ENCODE data around the gene DNTTIP2. TPM values are rescaled to one million over a fixed set of nuclear protein-coding genes. Genes with fewer than 3 reads are reported as not detected.

Gene DNTTIP2
- polyA plus RNA-seq, 2 of the 4 experiments (the other 2 are of a cell fraction) = 41.5 to 42.0 TPM

DNA sequence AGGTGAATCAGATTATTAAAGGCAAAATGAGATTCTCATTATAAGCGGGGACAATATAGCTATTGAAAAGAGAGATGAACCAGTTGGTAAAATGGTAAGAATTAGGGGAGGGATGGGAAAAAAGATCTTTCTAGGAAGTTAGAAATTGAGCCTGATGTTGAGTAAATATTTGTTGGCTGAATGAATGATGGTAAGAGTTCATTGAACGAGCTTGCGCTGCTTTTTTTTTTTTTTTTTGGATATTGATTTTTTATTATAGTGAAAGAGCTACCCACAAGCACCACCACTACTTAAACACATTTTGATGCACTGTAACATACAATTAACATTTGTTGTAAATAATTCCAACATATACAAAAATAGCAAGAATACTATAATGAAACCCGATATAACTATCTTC is 31.3 kb upstream of the DNTTIP2 start:
- CTCF ChIA-PET = interaction anchor here (0.7 to 2.1 kb wide), 21 partner anchors 9 to 129 kb away, joined by 3 to 15 read pairs (median 4); no protein-coding TSS in a partner anchor
- Histone ChIP-seq H3K4me1 (peaks cover 5% of the 10 kb centered on the region), H3K4me3 (no peak overlapping the region), H3K27ac (peak overlapping the region; percentile 83 to 100), H3K4me2 (peak overlapping the region; percentile 68), H3K9me3 (0 out of 3 replicates have a peak, but pooled peaks cover 4% of the 10 kb centered on the region)
- FAIRE-seq = no peak
- ATAC-seq = no peak
- DNase-seq (ENCODE audit: low read depth in 1 of 2, low spot score in 1 of 2) = no peak
- POLR2A ChIA-PET = interaction anchor here (0.6 to 2.7 kb wide), 3 partner anchors 30 to 1078 kb away, joined by 3 to 11 read pairs (median 4); no protein-coding TSS in a partner anchor
- TF ChIP-seq CEBPB (IDR thresholded peaks at IDR 0.05) (no peak), SMC3 (IDR thresholded peaks at IDR 0.05) (no peak), HOXA7 (CRISPR knock-in tag; IDR thresholded peaks at IDR 0.05) (no peak), KDM1A (IDR thresholded peaks at IDR 0.05; ENCODE audit: low read depth) (no peak), ZC3H11A (IDR thresholded peaks at IDR 0.05) (no peak), ATOH8 (CRISPR knock-in tag; IDR thresholded peaks at IDR 0.05; ENCODE audit: low read depth) (no peak), CBX2 (IDR thresholded peaks at IDR 0.05; ENCODE audit: borderline replicate concordance, low read depth) (no peak), SREBF2 (IDR thresholded peaks at IDR 0.05) (no peak), ESRRA (IDR thresholded peaks at IDR 0.05; ENCODE audit: borderline replicate concordance, low read length) (no peak), PHF8 (IDR thresholded peaks at IDR 0.05; ENCODE audit: borderline replicate concordance, low read depth) (no peak), HDAC2 (IDR thresholded peaks at IDR 0.05) (no peak), CHD2 (IDR thresholded peaks at IDR 0.05; ENCODE audit: low read length, partially characterized antibody) (no peak), FOXS1 (CRISPR knock-in tag; IDR thresholded peaks at IDR 0.05) (no peak), JUN (IDR thresholded peaks at IDR 0.05) (no peak), NR3C1 (IDR thresholded peaks at IDR 0.05) (no peak), NPAS2 (CRISPR knock-in tag; IDR thresholded peaks at IDR 0.05; ENCODE audit: borderline replicate concordance) (no peak), BHLHE40 (IDR thresholded peaks at IDR 0.05; ENCODE audit: low read depth, low read length) (no peak)
- TF ChIP-seq, protein P1, sequence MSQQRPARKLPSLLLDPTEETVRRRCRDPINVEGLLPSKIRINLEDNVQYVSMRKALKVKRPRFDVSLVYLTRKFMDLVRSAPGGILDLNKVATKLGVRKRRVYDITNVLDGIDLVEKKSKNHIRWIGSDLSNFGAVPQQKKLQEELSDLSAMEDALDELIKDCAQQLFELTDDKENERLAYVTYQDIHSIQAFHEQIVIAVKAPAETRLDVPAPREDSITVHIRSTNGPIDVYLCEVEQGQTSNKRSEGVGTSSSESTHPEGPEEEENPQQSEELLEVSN (IDR thresholded peaks at IDR 0.05; ENCODE audit: borderline replicate concordance, low read depth) = no peak
- TF ChIP-seq, protein P2, sequence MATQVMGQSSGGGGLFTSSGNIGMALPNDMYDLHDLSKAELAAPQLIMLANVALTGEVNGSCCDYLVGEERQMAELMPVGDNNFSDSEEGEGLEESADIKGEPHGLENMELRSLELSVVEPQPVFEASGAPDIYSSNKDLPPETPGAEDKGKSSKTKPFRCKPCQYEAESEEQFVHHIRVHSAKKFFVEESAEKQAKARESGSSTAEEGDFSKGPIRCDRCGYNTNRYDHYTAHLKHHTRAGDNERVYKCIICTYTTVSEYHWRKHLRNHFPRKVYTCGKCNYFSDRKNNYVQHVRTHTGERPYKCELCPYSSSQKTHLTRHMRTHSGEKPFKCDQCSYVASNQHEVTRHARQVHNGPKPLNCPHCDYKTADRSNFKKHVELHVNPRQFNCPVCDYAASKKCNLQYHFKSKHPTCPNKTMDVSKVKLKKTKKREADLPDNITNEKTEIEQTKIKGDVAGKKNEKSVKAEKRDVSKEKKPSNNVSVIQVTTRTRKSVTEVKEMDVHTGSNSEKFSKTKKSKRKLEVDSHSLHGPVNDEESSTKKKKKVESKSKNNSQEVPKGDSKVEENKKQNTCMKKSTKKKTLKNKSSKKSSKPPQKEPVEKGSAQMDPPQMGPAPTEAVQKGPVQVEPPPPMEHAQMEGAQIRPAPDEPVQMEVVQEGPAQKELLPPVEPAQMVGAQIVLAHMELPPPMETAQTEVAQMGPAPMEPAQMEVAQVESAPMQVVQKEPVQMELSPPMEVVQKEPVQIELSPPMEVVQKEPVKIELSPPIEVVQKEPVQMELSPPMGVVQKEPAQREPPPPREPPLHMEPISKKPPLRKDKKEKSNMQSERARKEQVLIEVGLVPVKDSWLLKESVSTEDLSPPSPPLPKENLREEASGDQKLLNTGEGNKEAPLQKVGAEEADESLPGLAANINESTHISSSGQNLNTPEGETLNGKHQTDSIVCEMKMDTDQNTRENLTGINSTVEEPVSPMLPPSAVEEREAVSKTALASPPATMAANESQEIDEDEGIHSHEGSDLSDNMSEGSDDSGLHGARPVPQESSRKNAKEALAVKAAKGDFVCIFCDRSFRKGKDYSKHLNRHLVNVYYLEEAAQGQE (IDR thresholded peaks at IDR 0.05) = no peak
- TF ChIP-seq, protein P3, sequence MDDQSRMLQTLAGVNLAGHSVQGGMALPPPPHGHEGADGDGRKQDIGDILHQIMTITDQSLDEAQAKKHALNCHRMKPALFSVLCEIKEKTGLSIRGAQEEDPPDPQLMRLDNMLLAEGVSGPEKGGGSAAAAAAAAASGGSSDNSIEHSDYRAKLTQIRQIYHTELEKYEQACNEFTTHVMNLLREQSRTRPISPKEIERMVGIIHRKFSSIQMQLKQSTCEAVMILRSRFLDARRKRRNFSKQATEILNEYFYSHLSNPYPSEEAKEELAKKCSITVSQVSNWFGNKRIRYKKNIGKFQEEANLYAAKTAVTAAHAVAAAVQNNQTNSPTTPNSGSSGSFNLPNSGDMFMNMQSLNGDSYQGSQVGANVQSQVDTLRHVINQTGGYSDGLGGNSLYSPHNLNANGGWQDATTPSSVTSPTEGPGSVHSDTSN (IDR thresholded peaks at IDR 0.05) = no peak
- WGBS (ENCODE audit: missing lambda C conversion rate) = 93% methylated on average over 4 of the region's 4 CpGs

Data from A549 (cell line).